PFSK-1 (cell line): ENCODE results near the gene AKIRIN1.

Source experiments
- FOXP2 ChIP-seq: optimal IDR thresholded peaks from 2 replicates; pipeline ENCODE3; 2011; ENCODE audit warnings: borderline replicate concordance, control low read depth, inconsistent platforms; ENCODE audit not compliant: insufficient read depth; ENCODE audit errors: extremely low read length, extremely low read depth
- POLR2AphosphoS5 ChIP-seq: IDR thresholded peaks from 2 replicates; pipeline ENCODE4 v1.6.1; 2012; ENCODE audit warnings: low read depth, mild to moderate bottlenecking, control low read depth, low read length, moderate library complexity
- REST ChIP-seq, 2 experiments: IDR thresholded peaks; 2 replicates each; pipeline versions ENCODE4 v1.6.1 to v1.8.0; 2011 to 2012; ENCODE audit warnings: low read depth in 2 of 2, low read length in 2 of 2, control low read depth in 1 of 2, inconsistent platforms in 1 of 2, mild to moderate bottlenecking in 1 of 2, moderate library complexity in 1 of 2; ENCODE audit not compliant: insufficient read depth in 1 of 2
- SIN3A ChIP-seq: IDR thresholded peaks from 2 replicates; pipeline ENCODE4 v1.6.1; 2012; ENCODE audit warnings: mild to moderate bottlenecking, low read length, moderate library complexity, borderline replicate concordance; ENCODE audit not compliant: insufficient read depth
- TAF1 ChIP-seq: IDR thresholded peaks from 2 replicates; pipeline ENCODE4 v1.6.1; 2012; ENCODE audit warnings: low read length, control low read depth, borderline replicate concordance; ENCODE audit not compliant: insufficient read depth

AKIRIN1 gene

GRCh38 chr1:38950553-38950952 lies 40.5 kb upstream of the AKIRIN1 start:
- no peak for TF ChIP-seq TAF1
- no peak for TF ChIP-seq SIN3A
- TF ChIP-seq REST (IDR thresholded peaks at IDR 0.05; ENCODE audit: insufficient read depth in 1 of 2, low read depth in 2 of 2, low read length in 2 of 2): no peak
- no peak for TF ChIP-seq FOXP2
- no peak for TF ChIP-seq POLR2AphosphoS5

DNA sequence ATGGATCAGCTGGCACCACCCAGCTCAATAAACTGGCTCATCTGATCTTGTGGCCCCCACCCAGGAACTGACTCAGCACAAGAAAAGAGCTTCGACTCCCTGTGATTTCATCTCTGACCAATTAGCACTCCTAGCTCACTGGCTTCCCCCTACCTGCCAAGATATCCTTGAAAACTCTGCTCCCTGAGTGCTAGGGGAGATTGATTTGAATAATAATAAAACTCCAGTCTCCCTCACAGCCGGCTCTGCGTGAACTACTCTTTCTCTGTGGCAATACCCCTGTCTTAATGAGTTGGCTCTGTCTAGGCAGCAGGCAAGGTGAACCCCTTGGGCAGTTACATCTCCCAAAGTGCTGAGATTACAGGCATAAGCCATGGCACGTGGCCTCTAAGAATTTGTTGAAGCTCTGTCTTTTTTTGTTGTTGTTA lies 37.6 kb upstream of the AKIRIN1 start:
- TF ChIP-seq POLR2AphosphoS5: no peak
- TF ChIP-seq FOXP2: no peak
- no peak for TF ChIP-seq TAF1
- TF ChIP-seq REST (IDR thresholded peaks at IDR 0.05; ENCODE audit: insufficient read depth in 1 of 2, low read depth in 2 of 2, low read length in 2 of 2): no peak

DNA sequence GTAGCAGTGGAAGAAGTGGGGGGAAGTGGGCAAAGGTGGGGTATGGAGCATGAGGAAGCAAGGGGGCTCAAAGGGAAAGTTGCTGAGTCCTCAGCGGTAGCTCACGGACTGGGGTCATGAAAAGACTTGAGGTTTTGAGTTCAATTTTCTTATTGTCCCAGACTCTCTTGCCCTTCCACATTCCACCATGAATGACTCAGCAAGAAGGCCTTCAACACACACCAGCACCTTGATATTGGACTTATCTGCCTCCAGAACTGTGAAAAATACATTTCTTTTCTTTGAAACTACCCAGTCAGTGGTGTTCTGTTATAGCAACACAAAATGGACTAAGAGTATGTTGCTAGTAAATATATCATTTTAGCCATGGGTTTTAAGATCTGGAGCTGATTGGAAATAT lies 32.1 kb upstream of the AKIRIN1 start:
- TF ChIP-seq SIN3A (no peak), POLR2AphosphoS5 (no peak), TAF1 (no peak), REST (IDR thresholded peaks at IDR 0.05; ENCODE audit: insufficient read depth in 1 of 2, low read depth in 2 of 2, low read length in 2 of 2) (no peak)

GRCh38 chr1:38962113-38962512 lies 29.0 kb upstream of the AKIRIN1 start:
- no peak for TF ChIP-seq TAF1
- TF ChIP-seq REST (IDR thresholded peaks at IDR 0.05; ENCODE audit: insufficient read depth in 1 of 2, low read depth in 2 of 2, low read length in 2 of 2): no peak
- no peak for TF ChIP-seq SIN3A
- TF ChIP-seq POLR2AphosphoS5: no peak
- no peak for TF ChIP-seq FOXP2

DNA sequence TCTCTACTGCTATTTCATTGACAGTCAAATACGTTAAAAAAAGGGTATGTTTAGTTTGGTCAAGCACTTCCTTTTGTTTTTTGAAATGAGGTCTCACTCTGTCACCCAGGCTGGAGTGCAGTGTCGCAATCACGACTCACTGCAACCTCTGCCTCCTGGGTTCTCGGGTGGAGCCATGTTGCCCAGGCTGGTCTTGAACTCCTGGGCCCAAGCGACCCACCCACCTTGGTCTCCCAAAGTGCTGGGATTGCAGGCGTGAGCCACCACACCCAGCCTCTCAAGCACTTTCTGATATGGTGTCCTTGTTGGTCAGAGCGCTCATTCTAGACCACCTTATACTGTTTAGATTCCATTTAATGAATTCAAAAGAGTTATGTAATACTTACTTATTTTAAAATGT lies 28.5 kb upstream of the AKIRIN1 start:
- TF ChIP-seq POLR2AphosphoS5: no peak
- TF ChIP-seq SIN3A: no peak
- no peak for TF ChIP-seq TAF1
